ENCODE data around the gene CELF2.

GRCh38 chr10:11177381-11177780, 159.7 kb downstream of the CELF2 start:
- TF ChIP-seq OSR1 (CRISPR knock-in tag; IDR thresholded peaks at IDR 0.05) (no peak), ZFP30 (CRISPR knock-in tag; IDR thresholded peaks at IDR 0.05) (no peak), ZNF565 (CRISPR knock-in tag; conservative IDR thresholded peaks at IDR 0.05; ENCODE audit: low read depth) (no peak)

Data from SK-N-SH treated with all-trans-retinoic acid at 6 μM for 48 hours (cell line).